ENCODE data around the gene SNAP29.

- TF ChIP-seq EP300 (IDR thresholded peaks at IDR 0.05) (no peak), POLR2AphosphoS5 (IDR thresholded peaks at IDR 0.05) (no peak), POLR2A (IDR thresholded peaks at IDR 0.05) (no peak)
These were observed 11.4 kb upstream of the SNAP29 start for GRCh38 chr22:20847318-20847822.
